GDM1 (cell line): ENCODE data around the gene MPP3.

ENCODE experiments used
- DNase-seq: peaks from one replicate; lab custom pipeline; 2025; lab: John Stamatoyannopoulos, UW

MPP3 gene

DNA sequence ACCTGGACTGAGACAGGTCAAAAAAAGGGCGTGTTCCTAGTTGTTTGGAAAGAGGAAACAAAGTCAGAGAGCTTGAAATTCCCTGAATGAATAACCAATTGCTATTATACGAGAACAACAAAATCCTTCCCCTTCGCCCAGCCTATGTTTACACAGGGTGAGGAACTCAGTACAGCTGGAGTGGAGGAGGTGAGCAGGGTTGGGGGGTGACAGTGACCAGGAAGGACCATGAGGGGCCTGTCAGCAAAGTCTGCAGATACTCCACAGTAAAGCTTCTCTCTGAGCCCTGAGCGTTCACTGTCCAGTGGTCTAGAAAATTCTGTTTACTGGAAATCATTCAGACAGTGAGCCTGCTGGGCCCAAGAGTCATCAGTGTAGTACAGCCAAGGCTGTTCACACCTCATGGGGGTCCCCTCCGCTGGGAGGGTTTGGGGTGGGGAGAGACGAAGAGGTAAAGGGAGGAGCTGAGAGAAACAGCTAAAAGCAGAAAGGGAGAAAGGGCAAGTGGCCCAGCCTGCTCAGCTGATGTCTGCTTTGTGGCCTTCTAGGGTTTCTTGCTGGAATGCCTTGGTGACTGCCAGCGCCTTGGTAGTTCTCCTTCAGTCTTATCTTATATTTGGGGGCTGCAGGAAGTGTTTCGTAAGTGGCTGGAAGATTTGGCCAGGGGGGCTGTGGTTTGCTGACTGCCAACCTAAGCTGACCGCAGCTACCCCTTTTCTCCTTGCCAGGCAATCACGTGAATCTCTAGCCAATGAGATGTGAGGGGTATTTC, 59.9 kb downstream of the MPP3 start:
- peak; percentile 94 for DNase-seq

DNA sequence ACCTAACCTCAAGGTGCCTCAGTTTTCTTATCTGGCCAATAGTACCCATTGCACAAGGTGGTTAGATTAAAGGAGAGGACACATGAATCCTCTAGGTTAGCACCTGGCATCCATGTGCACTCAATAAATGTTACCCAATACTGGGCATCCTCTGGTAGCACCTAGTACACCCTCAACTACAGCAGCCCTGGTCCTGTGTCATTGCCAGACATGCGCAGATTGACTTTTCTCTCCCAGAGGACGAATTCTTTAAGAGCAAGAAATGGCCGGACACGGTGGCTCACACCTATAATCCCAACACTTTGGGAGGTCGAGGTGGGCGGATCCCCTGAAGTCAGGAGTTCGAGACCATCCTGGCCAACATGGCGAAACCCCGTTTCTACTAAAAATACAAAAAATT, 61.5 kb downstream of the MPP3 start:
- no peak for DNase-seq

DNA sequence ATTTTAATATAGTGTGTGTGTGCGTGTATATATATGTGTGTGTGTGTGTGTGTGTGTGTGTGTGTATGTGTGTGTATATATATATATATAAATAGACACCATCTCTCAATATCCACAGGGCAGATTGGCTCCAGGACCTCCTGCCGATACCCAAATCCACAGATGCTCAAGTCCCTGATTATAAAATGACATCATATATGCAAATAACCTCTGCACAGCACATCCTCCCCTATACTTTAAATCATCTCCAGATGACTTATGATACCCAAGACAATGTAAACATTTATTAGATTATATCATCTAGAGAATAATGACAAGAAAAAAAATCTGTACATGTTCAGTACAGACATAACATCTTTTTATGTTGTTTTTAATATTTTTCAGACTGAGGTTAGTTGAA, 62.0 kb downstream of the MPP3 start:
- DNase-seq: no peak

DNA sequence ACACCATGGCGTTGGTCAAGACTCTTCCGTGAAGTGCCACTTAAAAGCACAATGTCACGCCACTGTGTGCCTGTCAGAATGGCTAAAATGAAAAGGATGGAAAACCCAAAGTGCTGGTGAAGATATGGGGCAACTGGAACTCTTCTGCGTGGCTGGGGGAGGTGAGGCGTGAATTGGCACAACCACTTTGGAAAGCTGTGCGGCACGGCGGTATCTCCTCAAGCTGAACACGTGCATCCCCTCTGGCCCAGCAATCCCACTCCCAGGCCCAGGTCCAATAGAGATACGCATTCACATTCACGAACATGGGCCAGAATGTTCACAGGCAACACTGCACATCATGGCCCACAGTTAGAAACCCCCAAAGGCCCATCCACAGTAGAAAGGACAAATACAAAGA, 63.1 kb downstream of the MPP3 start:
- DNase-seq: no peak

DNA sequence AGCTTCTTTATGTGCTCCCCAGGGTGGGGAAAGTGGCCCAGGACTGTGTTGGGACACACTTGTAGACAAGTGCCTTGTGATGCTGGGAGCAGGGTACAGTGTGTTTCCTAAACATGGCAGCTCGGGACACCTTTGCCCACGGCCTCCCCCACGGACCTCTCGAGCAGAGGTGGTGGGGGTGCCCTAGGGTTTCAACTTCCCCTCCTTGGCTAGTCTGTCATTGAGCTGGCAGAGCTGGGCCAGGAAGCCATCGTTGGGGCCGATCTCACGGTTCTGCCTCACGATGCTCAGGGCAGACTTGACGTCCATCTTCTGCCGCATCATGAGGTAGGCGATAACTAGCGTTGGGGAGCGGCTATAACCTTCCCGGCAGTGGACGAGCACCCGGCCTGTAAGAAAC, 63.5 kb downstream of the MPP3 start:
- DNase-seq: no peak

DNA sequence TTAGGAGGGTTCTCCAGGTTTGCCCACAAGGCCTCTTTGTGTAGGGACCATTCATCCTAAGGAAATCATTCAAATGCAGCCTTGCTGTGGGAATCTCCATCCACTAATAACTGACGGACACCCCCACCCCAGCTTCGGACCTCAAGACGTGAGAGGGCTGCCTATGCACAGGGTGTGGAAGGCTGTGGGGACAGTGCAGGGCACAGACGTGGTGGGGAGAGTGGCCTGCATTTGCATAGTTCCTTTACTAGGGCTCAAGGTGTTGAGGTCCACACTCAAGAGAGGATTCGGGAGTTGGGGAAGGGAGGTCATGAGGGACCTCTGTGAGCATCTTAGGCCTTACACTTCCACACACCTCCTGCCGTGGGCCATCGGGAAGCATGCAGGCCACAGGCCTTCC, 64.0 kb downstream of the MPP3 start:
- DNase-seq: no peak

DNA sequence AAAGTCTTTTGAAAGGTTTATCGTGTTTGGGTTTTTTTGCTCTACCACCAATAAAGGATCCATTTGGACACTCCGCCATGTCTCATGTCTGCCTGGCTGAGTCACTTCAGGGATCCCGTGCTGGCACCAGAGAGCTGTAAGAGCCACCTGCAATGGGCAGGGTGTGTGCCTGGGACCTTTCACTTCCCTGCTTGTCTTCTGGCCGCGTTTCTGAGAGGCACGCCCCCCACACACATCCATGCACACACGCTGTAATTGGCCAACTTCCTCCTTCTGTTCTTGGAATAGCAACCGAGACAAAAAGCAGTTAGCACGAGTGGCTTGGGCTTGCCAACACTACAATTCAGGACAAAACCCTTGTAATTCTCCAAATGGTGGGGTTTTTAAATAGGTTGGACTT, 64.6 kb downstream of the MPP3 start:
- DNase-seq: peak; percentile 76

DNA sequence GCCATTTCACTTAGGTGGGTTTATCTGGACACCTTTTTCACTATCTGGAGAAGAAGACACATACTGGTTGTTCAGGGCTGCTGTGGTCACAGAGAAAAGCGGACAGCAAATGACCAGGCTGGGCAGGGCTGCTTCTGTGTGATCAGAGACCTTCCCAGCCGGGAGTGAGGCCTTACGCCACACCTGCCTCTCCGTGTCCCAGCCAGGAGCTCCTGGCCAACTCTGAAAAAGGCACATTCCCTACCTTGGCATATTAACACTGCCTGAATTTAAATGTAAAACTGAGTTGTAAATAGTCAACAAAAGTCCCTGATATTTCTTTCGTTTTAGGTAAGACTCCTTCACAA, 65.3 kb downstream of the MPP3 start:
- DNase-seq: no peak

DNA sequence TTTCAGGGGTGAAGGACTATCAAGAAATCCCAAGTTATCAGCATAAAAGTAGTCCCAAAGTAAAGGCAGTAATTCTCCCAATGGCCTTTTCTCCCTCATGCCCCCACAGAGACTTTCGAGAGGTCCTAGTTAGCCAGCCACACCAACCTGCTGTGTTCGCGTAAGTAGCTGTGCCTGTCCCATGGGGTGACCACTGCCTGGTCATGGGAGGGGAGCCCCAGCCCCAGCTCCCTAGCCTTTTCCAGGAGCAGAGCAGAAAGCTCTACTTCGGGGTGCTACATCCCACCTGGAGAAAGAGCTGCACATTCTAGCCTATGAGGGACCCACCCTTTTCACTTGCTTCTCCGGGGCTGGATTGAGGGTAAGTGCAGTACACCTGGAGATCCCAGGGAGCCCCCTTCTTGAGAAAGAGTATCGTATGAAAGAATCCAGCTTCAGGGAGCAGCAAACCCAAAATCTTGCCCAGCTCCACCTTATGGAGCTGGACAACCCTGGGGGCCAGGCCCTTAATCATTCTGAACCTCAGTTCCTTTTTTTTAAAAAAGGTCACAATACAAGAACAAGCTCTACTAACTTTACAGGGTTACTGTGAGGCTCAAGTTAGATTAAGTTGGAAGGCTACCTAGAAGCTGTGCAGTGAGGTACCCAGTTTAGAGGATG, 65.8 kb downstream of the MPP3 start:
- DNase-seq: no peak

DNA sequence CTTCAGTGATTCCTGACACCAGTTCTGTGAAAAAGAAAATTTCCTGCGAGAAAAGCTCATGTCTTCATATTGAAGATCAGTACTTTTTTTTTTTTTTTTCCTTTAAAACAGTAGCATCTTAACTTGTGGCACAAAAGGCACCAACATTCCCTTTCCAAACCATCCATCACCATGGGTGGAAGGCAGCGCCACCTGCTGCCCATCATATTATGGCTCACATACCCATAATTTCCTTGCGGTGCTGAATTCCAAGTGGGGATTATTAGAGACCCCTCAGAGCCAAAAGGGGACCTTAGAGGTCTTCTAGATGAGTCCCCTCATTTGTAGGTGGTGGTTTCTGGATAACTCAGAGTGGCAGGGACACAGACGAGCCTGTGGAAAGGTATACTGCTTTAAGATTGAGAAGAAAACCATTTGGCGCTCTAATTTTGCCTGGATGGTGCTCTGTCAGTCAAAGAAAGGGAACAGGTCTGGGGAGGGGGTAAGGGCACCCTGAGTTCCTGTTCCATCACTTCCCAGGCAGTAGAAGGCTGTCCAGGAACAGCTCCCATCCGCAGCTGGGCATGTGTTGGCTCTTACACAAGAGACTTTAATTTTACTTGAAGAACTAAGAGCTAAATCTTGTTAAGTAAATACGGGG, 66.4 kb downstream of the MPP3 start:
- no peak for DNase-seq

DNA sequence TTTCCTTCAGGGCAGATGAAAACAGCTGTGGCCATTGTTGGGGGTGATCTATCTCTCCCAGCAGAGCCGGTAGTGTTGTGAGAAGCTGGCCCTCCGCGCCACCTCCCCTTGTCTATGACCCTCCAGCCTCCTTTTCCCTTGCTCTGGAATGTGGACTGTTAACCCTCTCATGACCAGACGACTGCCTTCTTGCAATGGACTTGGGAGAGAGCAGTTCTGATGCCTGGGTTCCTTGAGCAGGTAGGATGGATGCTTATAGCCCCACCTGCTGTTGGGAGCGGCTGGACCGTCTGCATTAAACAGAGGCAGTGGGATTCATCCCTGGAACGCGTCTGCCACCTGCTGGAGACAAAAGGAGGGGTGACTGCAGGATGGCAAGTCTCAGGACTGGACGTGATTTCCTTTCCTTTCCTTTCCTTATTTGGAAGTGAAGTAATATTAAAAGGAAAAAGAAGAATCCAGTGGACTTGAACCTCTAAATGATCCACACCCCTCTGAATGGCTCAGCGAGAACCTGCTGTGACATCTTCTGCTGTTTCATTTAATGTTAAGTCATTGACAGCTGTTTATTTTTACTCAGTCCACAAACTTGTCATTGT, 72.6 kb downstream of the MPP3 start:
- peak; percentile 77 for DNase-seq

DNA sequence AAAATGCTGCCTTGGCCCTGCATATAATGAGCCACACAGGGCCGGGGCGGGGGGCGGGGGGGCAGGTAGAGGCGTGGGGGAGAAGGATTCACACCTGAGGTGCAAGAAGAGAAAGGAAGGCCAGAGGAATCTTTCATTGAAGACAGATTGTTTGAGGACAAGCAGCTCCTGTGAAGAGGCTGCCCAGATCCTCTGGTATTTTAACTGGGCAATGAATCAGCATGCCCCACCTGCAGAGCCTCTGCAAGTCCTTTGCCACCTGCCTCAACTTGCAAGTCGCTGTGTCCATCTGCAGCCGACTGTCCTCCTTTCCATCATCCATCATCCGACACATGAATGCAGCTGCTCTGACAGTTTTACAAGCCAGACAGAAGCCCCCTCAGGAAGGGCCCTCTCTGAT, 73.1 kb downstream of the MPP3 start:
- DNase-seq: no peak

DNA sequence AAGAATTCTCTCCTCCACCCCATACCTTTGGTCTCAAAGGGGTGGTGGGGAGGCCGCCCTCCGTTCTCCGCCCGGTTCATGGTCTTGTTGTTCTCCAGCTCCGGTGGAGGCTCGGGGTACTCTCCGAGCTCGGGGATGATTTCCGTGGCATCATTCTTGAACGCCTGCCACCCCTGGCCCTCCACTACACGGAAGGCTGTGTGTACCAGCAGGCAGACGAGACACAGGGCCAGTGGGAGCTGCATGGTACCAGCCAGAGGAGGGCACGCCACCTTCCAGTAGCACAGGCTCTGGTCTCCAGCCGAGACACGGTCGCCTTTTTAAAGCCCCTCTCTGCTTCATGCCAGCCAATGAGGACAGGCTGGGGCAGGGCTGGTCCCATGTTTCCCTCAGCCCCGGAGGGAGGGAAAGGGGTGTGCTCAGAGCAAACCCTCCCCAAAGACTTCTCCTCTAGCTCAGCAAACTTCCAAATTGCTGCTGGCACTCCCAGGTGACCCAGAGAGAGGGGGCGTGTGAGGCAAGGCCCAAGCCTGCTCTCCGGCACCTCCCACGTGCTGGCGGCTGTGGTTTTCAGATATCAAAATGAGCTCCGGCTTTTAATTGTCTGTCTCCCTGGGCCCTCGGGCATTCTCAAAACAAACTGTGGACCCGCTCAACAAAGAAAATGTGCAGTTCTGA, 74.3 kb downstream of the MPP3 start, which contains the start of gene SOST:
Gene SOST, minus strand, starts transcription at position 295 of the 678 bp plus-strand sequence. Its CDS starts 50 bp downstream, at position 245.
- no peak for DNase-seq

DNA sequence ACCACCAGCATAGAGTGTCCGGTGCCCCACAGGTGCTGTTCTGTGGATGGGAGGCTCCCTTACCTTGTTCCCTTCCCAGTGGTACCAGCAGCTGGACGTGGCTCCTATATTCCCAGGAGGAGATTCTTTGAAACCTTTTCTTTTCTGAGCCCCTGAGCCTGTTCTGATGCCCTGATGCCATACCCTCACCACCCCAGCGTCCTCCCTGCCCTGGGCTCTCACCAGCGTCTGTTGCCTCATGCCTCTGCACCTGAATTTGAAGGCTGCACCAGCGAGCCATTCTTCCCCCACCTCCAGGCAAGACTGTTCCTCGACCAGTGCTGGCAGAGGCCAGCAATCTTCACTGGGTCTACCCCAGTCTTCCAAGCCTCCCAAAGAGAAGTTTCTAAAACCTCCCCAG, 74.9 kb downstream of the MPP3 start:
- no peak for DNase-seq

DNA sequence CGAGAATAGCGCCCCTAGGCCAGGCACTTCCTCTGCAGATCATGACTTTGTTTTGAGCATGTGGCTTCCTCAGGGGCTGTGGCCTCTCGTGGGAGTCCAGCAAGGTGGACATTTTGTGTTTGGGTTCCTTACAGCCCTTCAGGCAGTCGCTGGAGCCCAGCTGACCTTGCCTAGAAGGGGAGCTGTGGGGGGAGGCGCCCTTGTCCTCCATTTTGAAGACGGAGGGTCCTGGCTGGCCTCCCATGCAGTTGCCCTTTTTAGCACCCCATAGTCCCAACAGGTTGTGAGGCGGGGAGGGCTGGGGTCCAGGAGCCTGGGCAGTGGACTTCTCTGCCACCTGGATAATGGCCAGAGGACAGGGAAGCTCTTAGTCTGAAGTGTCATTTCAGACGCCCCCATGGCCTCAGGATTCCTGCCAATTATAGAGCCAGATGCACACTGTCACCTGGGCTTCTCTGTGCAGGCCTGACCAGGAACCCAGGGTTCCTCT, 75.7 kb downstream of the MPP3 start:
- DNase-seq: no peak

DNA sequence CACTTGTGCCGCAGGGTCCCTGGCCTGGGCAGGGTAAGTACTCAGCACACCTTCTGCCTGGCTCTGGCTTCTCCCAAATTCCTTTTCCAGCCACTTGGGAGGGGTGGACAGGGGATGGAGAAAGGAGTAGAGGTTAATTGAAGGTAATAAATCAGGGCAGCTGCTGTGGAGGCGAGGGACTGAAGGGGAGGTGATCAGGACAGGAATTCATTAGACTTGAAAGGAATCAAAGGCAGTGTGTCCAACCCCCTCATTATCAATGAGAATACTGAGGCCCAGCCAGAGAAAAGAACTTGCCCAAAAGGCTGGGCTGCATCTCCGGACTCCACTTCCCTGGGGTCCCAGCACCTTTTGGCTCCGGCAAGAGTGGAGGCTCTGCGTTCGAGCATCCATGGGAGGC, 76.7 kb downstream of the MPP3 start:
- DNase-seq: no peak

DNA sequence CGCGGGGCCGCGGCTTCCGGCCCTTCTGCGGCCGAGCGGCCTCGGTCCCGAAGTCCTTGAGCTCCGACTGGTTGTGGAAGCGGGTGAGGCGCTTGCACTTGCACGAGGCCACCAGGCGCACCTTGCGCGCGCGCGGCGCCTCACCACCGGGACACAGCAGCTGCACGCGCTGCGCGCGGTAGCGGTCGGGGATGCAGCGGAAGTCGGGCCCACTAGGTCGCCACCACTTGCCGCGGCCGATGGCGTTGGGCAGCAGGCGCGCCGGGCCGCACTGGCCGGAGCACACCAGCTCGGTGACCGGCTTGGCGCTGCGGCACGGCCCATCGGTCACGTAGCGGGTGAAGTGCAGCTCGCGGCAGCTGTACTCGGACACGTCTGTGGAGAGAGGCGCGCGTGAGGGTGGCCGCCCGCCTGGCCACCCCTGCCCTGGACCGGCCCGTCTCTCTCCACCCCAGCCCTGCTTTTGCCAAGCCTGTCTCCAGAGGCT, 77.5 kb downstream of the MPP3 start:
- no peak for DNase-seq

DNA sequence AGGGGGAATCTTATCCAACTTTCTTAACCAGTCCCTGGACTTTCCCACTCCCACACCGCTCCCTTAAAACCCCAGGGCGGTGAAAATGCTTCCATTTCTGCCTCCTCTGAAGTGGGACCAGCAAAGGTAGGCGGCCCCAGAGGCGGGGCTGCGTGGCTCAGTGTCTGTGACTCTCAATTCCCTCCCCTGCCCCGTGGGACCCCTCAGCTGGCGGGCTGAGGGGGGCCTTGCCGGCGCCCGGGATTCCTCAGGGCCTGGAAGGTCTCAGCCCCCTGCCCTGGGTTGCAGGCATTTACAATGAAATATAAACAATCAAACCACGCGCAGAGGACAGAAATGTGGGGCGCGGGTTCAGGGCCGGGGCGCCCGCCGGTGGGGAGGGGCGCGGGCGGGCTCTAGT, 78.0 kb downstream of the MPP3 start:
- no peak for DNase-seq

DNA sequence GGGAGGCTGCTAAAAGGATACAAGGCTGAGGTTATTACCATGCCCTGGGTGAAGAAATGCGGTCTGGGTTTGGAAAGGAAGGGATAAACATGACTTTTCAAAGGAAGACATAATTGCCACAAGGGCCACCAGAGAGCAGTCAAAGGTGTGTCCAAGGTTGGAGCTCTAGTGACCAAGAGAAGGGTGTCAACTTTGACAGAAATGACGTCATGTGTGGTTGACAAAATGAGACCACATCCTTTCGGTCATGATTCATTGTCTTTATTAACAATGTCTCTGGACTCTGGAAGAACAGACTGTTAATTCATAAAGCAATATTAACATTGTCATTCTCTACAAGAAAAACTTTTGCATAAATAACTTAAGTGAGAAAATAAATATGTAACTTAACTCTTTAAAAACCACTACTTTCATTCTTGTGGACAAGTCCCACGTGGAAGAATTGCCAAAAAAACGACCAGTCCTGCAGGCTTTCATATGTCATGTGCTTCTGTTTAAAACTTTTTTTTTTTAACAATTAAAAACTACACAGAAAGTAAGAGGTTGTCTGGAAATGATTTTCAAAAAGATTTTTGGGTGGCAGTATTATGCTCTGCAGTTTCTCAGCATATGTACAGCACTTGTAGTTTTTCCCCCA, 79.3 kb downstream of the MPP3 start:
- no peak for DNase-seq
